ENCODE data around the gene PRR35. TPM values are rescaled to one million over a fixed set of nuclear protein-coding genes. Genes with fewer than 3 reads are reported as not detected.

PRR35 gene
- total and polyA plus RNA-seq, 8 donors: 0.06 TPM; not detected in 7

DNA sequence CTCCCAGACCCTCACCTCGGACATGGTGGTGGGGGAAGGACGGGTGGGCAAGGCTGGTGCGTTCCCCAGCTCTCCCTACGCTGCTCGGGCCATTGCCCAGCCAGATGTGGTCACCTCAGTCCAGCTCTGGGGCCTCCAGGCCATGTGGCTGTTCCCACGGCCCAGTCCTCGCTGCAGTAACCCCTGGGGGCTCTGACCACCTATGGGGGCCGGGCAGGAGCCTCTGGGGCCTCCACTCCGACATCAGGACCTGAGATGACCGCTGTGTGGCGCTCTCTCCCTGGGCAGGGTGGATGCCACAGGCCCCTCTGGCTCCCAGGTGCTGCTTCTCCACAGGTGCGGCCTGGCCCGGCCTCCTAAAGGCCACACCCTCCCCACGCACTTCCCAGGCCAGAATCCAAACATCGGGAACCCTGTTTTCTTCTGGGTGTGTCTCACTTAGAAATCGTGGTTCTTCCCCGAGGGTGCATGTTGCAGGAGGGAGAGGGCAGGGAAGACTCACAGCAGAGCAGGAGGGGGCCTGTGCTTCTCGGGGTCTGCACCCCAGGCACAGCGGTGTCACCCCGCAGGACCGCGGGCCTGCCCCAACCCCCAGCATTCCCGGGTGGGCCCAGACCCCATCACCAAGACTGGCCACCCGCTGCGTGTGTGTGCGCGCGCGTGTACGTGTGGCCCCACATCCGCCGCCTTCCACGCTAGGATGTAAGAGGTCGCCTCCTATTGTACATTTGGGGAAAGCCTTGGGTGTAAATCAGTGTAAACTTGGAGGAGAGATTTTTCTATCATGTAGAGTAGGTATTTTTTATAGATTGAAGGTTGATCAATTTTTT, 38.6 kb upstream of the PRR35 start:
- intact Hi-C loops (cut with DNase I): no loop called here
- peak; percentile 15 for ATAC-seq
- peaks cover 10 to 16% of the 10 kb centered on the region in 2 donors for H3K4me1 ChIP-seq
- no peaks in the 10 kb centered on the region for H3K27me3 ChIP-seq
- no peaks in the 10 kb centered on the region for H3K9me3 ChIP-seq
- no peak for DNase-seq
- peaks cover 0 to 36% of the 10 kb centered on the region in 2 donors for H3K36me3 ChIP-seq
- H3K4me3 ChIP-seq: no peak overlapping the region
- H3K27ac ChIP-seq: no peak overlapping the region
- TF ChIP-seq, protein P1, sequence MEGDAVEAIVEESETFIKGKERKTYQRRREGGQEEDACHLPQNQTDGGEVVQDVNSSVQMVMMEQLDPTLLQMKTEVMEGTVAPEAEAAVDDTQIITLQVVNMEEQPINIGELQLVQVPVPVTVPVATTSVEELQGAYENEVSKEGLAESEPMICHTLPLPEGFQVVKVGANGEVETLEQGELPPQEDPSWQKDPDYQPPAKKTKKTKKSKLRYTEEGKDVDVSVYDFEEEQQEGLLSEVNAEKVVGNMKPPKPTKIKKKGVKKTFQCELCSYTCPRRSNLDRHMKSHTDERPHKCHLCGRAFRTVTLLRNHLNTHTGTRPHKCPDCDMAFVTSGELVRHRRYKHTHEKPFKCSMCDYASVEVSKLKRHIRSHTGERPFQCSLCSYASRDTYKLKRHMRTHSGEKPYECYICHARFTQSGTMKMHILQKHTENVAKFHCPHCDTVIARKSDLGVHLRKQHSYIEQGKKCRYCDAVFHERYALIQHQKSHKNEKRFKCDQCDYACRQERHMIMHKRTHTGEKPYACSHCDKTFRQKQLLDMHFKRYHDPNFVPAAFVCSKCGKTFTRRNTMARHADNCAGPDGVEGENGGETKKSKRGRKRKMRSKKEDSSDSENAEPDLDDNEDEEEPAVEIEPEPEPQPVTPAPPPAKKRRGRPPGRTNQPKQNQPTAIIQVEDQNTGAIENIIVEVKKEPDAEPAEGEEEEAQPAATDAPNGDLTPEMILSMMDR (IDR thresholded peaks at IDR 0.05): no peak

DNA sequence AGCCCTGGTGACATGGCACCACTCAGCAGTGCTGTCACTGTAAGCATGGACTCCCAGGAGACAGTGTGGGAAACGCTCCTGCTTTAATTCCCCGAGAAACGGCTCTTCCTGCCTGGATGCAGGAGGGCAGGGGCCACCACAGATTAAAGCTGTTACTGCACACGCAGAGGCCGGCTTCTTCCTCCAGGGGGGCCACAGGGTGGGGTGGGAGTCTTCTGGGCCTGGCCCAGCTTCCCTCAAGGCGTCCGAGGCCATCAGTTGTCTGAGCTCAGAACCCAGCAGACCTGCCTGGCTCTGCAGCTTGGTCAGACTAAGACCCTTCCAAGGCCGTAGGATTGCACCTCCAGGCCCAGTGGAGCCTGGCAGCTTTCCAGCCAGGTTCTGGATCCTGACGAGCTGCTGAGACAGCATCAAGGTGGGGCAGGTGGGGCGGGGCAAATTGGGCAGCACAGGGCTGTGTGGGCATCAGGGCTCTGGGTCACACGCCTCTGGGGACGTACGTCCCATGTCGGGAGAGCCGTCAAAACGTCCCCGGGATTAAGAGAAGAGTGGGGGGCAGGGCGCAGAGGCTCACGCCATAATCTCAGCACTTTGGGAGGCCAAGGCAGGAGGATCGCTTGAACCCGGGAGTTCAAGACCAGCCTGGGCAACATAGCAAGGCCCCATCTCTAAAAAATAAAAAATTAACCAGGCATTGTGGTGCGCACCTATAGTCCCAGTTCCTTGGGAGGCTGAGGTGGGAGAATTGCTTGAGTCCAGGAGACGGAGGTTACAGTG, 37.7 kb upstream of the PRR35 start:
- Histone ChIP-seq H3K27ac (no peak overlapping the region), H3K9me3 (no peaks in the 10 kb centered on the region), H3K4me3 (no peak overlapping the region), H3K27me3 (no peaks in the 10 kb centered on the region), H3K36me3 (peaks cover 0 to 29% of the 10 kb centered on the region in 2 donors), H3K4me1 (peaks cover 10 to 19% of the 10 kb centered on the region in 2 donors)
- DNase-seq (no peak), ATAC-seq (no peak)
- intact Hi-C loops (cut with DNase I): no loop called here
- TF ChIP-seq, protein P1 (IDR thresholded peaks at IDR 0.05): no peak

DNA sequence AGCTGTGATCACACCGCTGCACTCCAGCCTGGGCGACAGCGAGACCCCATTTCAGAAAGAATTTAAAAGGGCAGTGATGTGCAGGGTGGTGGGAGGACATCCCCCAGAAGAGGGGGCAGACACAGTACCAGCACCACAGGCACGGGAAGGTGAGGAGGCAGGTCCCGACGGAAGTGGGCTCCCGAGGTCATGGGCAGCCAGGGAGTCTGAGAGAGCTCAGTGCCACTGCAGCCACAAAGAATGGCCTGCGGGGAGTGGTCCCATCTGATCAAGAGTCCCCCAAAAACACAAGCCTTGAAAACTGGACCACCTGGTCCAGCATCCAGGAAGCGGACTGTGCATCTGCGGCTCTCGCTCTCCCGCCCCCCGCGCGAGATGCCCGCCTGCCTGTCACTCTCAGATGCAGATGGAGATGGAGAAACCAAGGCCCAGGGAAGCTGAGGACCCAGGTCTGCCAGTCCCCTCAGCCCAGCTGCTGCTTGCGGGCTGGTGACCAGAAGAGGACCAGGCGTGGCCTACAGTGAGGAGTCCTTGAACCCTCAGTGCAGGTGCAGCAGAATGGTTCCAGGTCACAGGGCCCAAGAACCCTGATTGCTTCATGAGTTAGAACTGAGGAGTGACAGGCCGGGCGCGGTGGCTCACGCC, 37.0 kb upstream of the PRR35 start:
- intact Hi-C loops (cut with DNase I): no loop called here
- H3K27me3 ChIP-seq: no peaks in the 10 kb centered on the region
- H3K4me3 ChIP-seq: no peak overlapping the region
- no peak for DNase-seq
- peaks cover 0 to 29% of the 10 kb centered on the region in 2 donors for H3K36me3 ChIP-seq
- no peak for ATAC-seq
- H3K4me1 ChIP-seq: peaks cover 10 to 20% of the 10 kb centered on the region in 2 donors
- H3K9me3 ChIP-seq: no peaks in the 10 kb centered on the region
- TF ChIP-seq, protein P1 (IDR thresholded peaks at IDR 0.05): no peak
- no peak overlapping the region for H3K27ac ChIP-seq

DNA sequence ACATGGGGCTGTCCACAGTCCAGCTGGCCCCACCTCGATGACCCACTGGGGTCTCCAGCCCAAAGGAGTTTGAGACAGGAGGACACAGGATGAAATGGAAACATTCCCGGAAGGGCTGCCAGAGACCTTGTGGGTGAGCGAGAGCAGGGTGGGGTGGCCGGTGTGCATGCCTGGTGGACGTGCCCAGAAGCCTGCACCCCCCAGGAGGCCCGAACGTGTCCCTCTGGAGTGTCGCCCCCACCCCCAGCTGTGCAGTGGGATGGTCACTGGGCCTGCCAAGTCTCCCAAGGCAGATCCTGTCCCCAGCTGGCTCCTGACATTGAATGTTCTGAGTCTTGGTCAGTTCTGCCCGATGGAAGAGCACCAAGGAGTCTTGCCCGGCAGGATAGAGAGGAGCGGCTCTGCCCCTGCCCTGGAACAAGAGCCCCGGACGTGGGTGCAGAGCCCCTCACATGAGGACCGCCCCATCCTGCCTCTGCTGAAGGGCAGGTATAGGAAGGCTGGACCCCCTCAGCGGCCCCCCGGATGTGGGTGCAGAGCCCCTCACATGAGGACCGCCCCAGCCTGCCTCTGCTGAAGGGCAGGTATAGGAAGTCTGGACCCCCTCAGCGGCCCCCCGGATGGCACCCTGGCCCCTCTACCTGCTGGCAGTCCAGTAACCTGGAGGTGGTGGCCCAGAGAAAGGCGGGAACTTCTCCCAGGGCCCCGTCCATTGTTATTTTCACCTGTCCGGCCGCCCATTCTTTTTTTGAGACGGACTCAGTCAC, 35.7 kb upstream of the PRR35 start:
- TF ChIP-seq, protein P1 (IDR thresholded peaks at IDR 0.05): no peak
- no peak for ATAC-seq

More for the DNA sequence above, 35.7 kb upstream of the PRR35 start:
- Histone ChIP-seq H3K27ac (no peak overlapping the region), H3K9me3 (no peaks in the 10 kb centered on the region), H3K4me1 (peaks cover 18 to 32% of the 10 kb centered on the region in 2 donors), H3K4me3 (no peak overlapping the region), H3K27me3 (no peaks in the 10 kb centered on the region), H3K36me3 (peaks cover 0 to 22% of the 10 kb centered on the region in 2 donors)
- no peak for DNase-seq
- intact Hi-C loops (cut with DNase I): no loop called here
